RWPE2 (cell line): ENCODE results near the gene ADH5.

Experiments
- ATAC-seq: fragments of 200-7000 bp; cut with Tn5 transposase; 3 replicates; pipeline ENCODE4 v1.9.1; 2021; ENCODE audit warnings: low read depth
- DNase-seq: peaks from one replicate; pipeline ENCODE4 v3.0.0-alpha.2; 2020; ENCODE audit warnings: low spot score
- H3K27ac ChIP-seq: fragments of 450-650 bp; 2 replicates; pipeline ENCODE4 v1.5.1; 2017; ENCODE audit warnings: mild to moderate bottlenecking; ENCODE audit not compliant: poor library complexity, severe bottlenecking
- H3K27me3 ChIP-seq: fragments of 250-450 bp; sonication (Bioruptor Pico); 2 replicates; pipeline ENCODE4 v1.5.1; 2021; ENCODE audit warnings: mild to moderate bottlenecking, moderate library complexity; ENCODE audit not compliant: insufficient read depth, poor library complexity, severe bottlenecking
- H3K36me3 ChIP-seq: fragments of 250-450 bp; sonication (Bioruptor Pico); 2 replicates; pipeline ENCODE4 v1.5.1; 2020; ENCODE audit warnings: low read depth, mild to moderate bottlenecking, moderate library complexity
- H3K4me1 ChIP-seq: fragments of 250-450 bp; sonication (Bioruptor Pico); 2 replicates; pipeline ENCODE4 v1.5.1; 2021; ENCODE audit warnings: mild to moderate bottlenecking, moderate library complexity; ENCODE audit not compliant: insufficient read depth, poor library complexity, severe bottlenecking
- H3K4me3 ChIP-seq: fragments of 250-450 bp; sonication (Bioruptor Pico); 2 replicates; pipeline ENCODE4 v1.5.1; 2021; ENCODE audit warnings: mild to moderate bottlenecking, moderate library complexity; ENCODE audit not compliant: severe bottlenecking
- H3K9me3 ChIP-seq: fragments of 250-450 bp; sonication (Bioruptor Pico); 2 replicates; pipeline ENCODE4 v1.5.1; 2021; ENCODE audit warnings: mild to moderate bottlenecking, moderate library complexity; ENCODE audit not compliant: severe bottlenecking
- CTCF ChIP-seq: fragments of 450-650 bp; IDR thresholded peaks from one replicate; pipeline ENCODE4 v1.5.1; 2017; ENCODE audit warnings: mild to moderate bottlenecking, moderate library complexity; ENCODE audit not compliant: poor library complexity, severe bottlenecking

ADH5 gene

GRCh38 chr4:99022566-99022965, 66.0 kb downstream of the ADH5 start:
- peaks cover 2% of the 10 kb centered on the region for H3K9me3 ChIP-seq
- no peaks in the 10 kb centered on the region for H3K4me1 ChIP-seq
- no peak overlapping the region for H3K27ac ChIP-seq
- no peak overlapping the region for H3K4me3 ChIP-seq
- no peak for ATAC-seq
- H3K36me3 ChIP-seq, result peaks cover 4% of the 10 kb centered on the region
- H3K27me3 ChIP-seq, result no peaks in the 10 kb centered on the region
- DNase-seq, result no peak
- no peak for TF ChIP-seq CTCF

GRCh38 chr4:99021386-99021785, 67.2 kb downstream of the ADH5 start:
- Histone ChIP-seq H3K4me1 (no peaks in the 10 kb centered on the region), H3K27ac (no peak overlapping the region), H3K27me3 (no peaks in the 10 kb centered on the region), H3K36me3 (peaks cover 10% of the 10 kb centered on the region), H3K4me3 (no peak overlapping the region), H3K9me3 (peaks cover 2% of the 10 kb centered on the region)
- no peak for TF ChIP-seq CTCF
- DNase-seq, result no peak
- no peak for ATAC-seq
